NCI-H345 treated with DMSO at 0.1 percent for 48 hours (cell line): ENCODE data around the gene ART4.

ENCODE experiments used
- DNase-seq: peaks from one replicate; lab custom pipeline; 2025; ENCODE audit not compliant: unreplicated experiment; lab: John Stamatoyannopoulos, UW

ART4 gene

DNA sequence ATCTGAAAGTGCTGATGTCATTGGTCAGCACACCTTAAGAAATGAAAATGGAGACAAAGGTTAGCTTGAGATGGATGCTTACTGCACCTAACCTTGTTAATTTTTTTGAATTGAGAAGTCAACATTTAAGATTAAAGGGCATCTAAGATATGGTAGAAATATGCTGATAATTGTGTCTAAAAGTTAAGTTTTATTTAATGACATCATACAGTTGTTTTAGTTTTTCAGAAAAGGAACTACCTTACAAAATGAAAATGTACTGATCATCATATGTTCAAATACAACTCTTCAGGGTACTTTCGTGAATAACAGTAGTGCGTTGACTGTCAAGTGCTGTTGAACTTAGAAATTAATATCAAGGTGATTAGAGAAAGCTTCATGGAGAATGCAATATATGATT, 31.8 kb downstream of the ART4 start:
- DNase-seq = no peak

GRCh38 chr12:14810953-14811483, 32.3 kb downstream of the ART4 start:
- no peak for DNase-seq

DNA sequence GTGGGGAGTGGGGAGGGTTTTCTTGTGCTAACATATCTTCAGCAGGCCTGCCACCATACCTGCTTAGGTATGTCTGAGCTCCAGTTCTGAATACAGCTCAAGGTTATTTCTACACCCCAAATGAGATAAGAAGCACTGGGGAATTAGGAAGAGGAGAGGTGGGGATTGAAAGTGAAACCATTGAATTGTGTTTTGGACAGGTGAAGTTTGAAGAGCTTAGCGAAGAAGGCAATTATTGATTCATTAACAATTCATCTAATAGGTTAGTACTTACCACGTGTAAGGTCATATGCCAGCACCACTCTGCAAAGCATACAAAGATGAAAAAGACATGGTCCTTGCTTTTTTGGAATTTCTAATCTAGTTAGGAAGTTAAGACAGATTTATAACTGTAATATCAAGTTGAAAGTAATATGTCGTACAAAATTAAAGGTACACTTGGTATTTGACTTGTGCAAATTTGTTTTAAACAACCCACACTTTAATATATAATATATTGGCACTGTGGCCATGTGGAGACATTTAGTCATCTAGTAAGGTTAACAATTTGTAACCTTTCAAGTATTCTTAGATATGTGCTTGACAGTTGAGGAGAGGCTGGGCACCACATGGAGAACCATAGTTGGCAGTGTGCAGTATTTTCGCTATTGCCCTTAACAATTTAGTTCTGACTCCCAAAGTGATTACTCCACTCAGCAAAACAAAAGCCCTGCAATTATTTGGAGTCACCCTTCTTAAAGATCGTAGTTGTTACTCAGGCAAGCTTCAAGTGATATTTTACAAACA, 33.0 kb downstream of the ART4 start:
- no peak for DNase-seq

DNA sequence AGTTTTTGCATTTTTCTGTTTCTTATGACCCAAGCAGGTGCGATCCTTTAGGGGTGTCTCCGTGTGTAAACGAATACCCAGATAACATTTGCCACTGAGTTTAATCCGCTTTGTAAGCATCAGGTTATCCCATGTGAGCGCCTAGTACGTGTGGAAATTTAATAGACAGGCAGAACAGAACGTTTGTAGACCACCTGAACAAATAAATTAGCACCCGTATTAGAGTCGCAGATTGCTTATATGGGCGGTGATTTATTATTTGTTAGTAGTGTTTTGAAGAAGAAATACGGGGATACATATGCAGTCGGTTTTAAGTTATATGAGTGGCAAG, 39.5 kb downstream of the ART4 start:
- DNase-seq = no peak

- DNase-seq = peak; percentile 98
These were observed 40.1 kb downstream of the ART4 start, which contains the start of the genes C12orf60 and WBP11 for GRCh38 chr12:14803011-14803829. TSS of gene C12orf60 (plus strand) at chr12:14803670. CDS start at chr12:14822936, 19,266 bp downstream. TSS of gene WBP11 (minus strand) at chr12:14803478. CDS start at chr12:14801383, 2,095 bp downstream.

- DNase-seq = no peak
These were observed 40.7 kb downstream of the ART4 start for GRCh38 chr12:14802721-14803010.

GRCh38 chr12:14802247-14802646, 41.1 kb downstream of the ART4 start:
- DNase-seq = no peak

DNA sequence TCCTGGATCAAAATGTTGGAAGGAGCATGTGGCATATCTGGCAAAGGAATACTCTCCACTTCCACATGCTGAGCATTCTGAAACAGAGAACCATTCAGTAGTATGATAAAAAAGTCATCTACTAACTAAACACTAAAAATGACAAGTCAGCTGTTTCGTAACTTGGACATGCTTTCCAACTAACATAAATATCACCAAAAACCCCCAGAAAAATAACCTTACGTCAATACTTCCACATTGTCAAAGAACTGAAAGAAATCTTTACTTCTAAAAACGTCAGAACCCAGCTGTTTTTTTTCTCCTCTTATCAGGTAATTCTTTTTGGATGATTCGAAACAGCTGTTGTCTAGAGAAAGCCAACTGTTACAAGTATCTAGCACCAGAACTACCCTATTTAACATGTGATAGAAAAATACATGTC, 48.3 kb downstream of the ART4 start:
- no peak for DNase-seq

GRCh38 chr12:14785568-14785967, 57.8 kb downstream of the ART4 start:
- DNase-seq = no peak

DNA sequence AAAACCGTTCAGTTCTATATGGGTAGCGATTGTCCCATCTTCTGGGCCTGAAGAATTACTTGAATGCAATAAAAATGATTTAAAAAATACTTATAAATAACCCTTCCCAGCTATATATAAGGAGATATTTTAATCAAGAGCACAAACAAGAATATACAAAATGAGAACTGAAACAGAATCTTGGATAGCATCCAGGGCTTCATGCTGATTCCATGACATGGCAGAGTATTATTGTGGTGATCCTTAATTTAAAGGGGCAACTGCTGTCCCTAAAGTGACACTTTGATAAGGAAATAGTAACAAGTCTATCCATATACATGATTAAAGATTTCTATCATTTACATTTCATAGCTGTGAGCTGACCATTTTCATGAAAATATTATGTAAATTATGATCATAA, 58.9 kb downstream of the ART4 start:
- no peak for DNase-seq

GRCh38 chr12:14782756-14783155, 60.6 kb downstream of the ART4 start:
- no peak for DNase-seq

GRCh38 chr12:14781563-14781962, 61.8 kb downstream of the ART4 start:
- no peak for DNase-seq

GRCh38 chr12:14780859-14781258, 62.5 kb downstream of the ART4 start:
- DNase-seq = no peak

GRCh38 chr12:14779834-14780233, 63.5 kb downstream of the ART4 start:
- no peak for DNase-seq

- DNase-seq = no peak
These were observed 66.1 kb downstream of the ART4 start for GRCh38 chr12:14777271-14777670.

- no peak for DNase-seq
These were observed 66.9 kb downstream of the ART4 start for GRCh38 chr12:14776236-14776961.

- DNase-seq = no peak
These were observed 67.7 kb downstream of the ART4 start for GRCh38 chr12:14775636-14775980.
